Uterus (tissue), 4 donors: ENCODE data around the gene PER3. TPM values are rescaled to one million over a fixed set of nuclear protein-coding genes. Genes with fewer than 3 reads are reported as not detected.

Experiments used
- DNase-seq, 2 donors: peaks; one replicate each; pipeline ENCODE4 v3.0.0-alpha.2; 2019 to 2020
- H3K27ac ChIP-seq, 2 donors: fragments of 200-600 bp; sonication (generic); 1 replicate in 1 of 2; 2 replicates in 1 of 2; pipeline ENCODE4 v1.5.1; 2016 to 2018
- H3K27me3 ChIP-seq, 2 donors: fragments of 200-600 bp; sonication (generic); one replicate each; pipeline ENCODE4 v1.5.1; 2018 to 2019; ENCODE audit warnings: control low read depth in 1 of 2
- H3K36me3 ChIP-seq, 2 donors: fragments of 200-600 bp; sonication (generic); one replicate each; pipeline ENCODE4 v1.5.1; 2019; ENCODE audit warnings: control low read depth in 1 of 2
- H3K4me1 ChIP-seq, 2 donors: fragments of 200-600 bp; sonication (generic); one replicate each; pipeline ENCODE4 v1.5.1; 2018 to 2019; ENCODE audit warnings: control low read depth in 1 of 2
- H3K4me3 ChIP-seq, 2 donors: fragments of 200-600 bp; sonication (generic); 1 replicate in 1 of 2; 2 replicates in 1 of 2; pipeline ENCODE4 v1.5.1; 2018 to 2019; ENCODE audit warnings: mild to moderate bottlenecking in 1 of 2
- H3K9me3 ChIP-seq, 2 donors: fragments of 200-600 bp; sonication (generic); one replicate each; pipeline ENCODE4 v1.5.1; 2019; ENCODE audit warnings: control low read depth in 1 of 2
- CTCF ChIP-seq, 4 experiments: fragments of 200-600 bp in 2 of 4; fragments of 450-650 bp in 2 of 4; sonication (generic) in 2 of 4; IDR thresholded peaks; one replicate each; pipeline ENCODE4 v1.5.1; 2016 to 2019; ENCODE audit warnings: antibody characterized with exemption in 4 of 4, mild to moderate bottlenecking in 2 of 4, moderate library complexity in 1 of 4
- POLR2A ChIP-seq, 2 donors: fragments of 450-650 bp; IDR thresholded peaks; one replicate each; pipeline ENCODE4 v1.6.1; 2016; ENCODE audit warnings: antibody characterized with exemption in 2 of 2, mild to moderate bottlenecking in 1 of 2, moderate library complexity in 1 of 2
- intact Hi-C: fragments of 100-400 bp; cut with DNase I; formaldehyde crosslinking; loops from one replicate; pipeline ENCODE4 v1.15.1; 2023; ENCODE audit warnings: low total_unique reads
- total RNA-seq, 4 donors: library from RNA; depleted of rRNA in 3 of 4; stranded (reverse); fragments of >200 nt in 3 of 4; gene quantifications; one replicate each; pipeline versions ENCODE4 v1.1.0 to v1.2.4, GENCODE V29; 2014 to 2023
- donor health status: DM: yes; HTN: yes; CAD: no.

The PER3 gene
- total RNA-seq, 4 donors from 2014 or later = 6.9 to 69.0 (median 20.7) TPM

- no peak for TF ChIP-seq POLR2A (IDR thresholded peaks at IDR 0.05)
- TF ChIP-seq CTCF (IDR thresholded peaks at IDR 0.05) = no peak
- intact Hi-C loops = no loop called here
- Histone ChIP-seq H3K27ac (no peak overlapping the region), H3K36me3 (no peaks in the 10 kb centered on the region), H3K9me3 (no peaks in the 10 kb centered on the region), H3K4me1 (no peaks in the 10 kb centered on the region), H3K4me3 (peak overlapping the region in 1 of 2 donors; percentile 8), H3K27me3 (no peaks in the 10 kb centered on the region)
- no peak for DNase-seq
These were observed 43.2 kb downstream of the PER3 start for GRCh38 chr1:7827126-7827955.

- intact Hi-C loops = no loop called here
- Histone ChIP-seq H3K27me3 (no peaks in the 10 kb centered on the region), H3K4me1 (no peaks in the 10 kb centered on the region), H3K9me3 (no peaks in the 10 kb centered on the region), H3K27ac (no peak overlapping the region), H3K36me3 (no peaks in the 10 kb centered on the region), H3K4me3 (no peak overlapping the region)
- TF ChIP-seq CTCF (IDR thresholded peaks at IDR 0.05) (no peak), POLR2A (IDR thresholded peaks at IDR 0.05) (no peak)
- no peak for DNase-seq
These were observed 47.4 kb downstream of the PER3 start for GRCh38 chr1:7831458-7831857.

- DNase-seq = no peak
- H3K36me3 ChIP-seq = no peaks in the 10 kb centered on the region
- no peaks in the 10 kb centered on the region for H3K27me3 ChIP-seq
- TF ChIP-seq POLR2A (IDR thresholded peaks at IDR 0.05) (no peak), CTCF (IDR thresholded peaks at IDR 0.05) (no peak)
- no peaks in the 10 kb centered on the region for H3K9me3 ChIP-seq
- no peak overlapping the region for H3K4me3 ChIP-seq
- H3K27ac ChIP-seq = no peak overlapping the region
- no peaks in the 10 kb centered on the region for H3K4me1 ChIP-seq
- intact Hi-C loops = no loop called here
These were observed 48.9 kb downstream of the PER3 start for GRCh38 chr1:7833035-7833434.

- Histone ChIP-seq H3K9me3 (peaks cover 3 to 9% of the 10 kb centered on the region in 2 donors), H3K4me3 (no peak overlapping the region), H3K36me3 (no peaks in the 10 kb centered on the region), H3K27ac (no peak overlapping the region), H3K4me1 (no peaks in the 10 kb centered on the region), H3K27me3 (no peaks in the 10 kb centered on the region)
- DNase-seq = no peak
- no peak for TF ChIP-seq CTCF (IDR thresholded peaks at IDR 0.05)
- TF ChIP-seq POLR2A (IDR thresholded peaks at IDR 0.05) = no peak
- intact Hi-C loops = no loop called here
These were observed 54.6 kb downstream of the PER3 start for GRCh38 chr1:7838714-7839113.

GRCh38 chr1:7839526-7839925 lies 55.4 kb downstream of the PER3 start:
- no peaks in the 10 kb centered on the region for H3K4me1 ChIP-seq
- H3K9me3 ChIP-seq = peaks cover 3 to 9% of the 10 kb centered on the region in 2 donors
- no peak overlapping the region for H3K27ac ChIP-seq
- no peak overlapping the region for H3K4me3 ChIP-seq
- H3K36me3 ChIP-seq = no peaks in the 10 kb centered on the region
- TF ChIP-seq POLR2A (IDR thresholded peaks at IDR 0.05) (no peak), CTCF (IDR thresholded peaks at IDR 0.05) (no peak)
- intact Hi-C loops = no loop called here
- DNase-seq = no peak
- no peaks in the 10 kb centered on the region for H3K27me3 ChIP-seq
